ENCODE measurements around the gene NLRP4. TPM values are rescaled to one million over a fixed set of nuclear protein-coding genes. Genes with fewer than 3 reads are reported as not detected.

The NLRP4 gene
- total and polyA plus RNA-seq, 2 of the 8 experiments (the other 6 are each of a cell fraction or from before 2014, with no cell fraction given): not detected

DNA sequence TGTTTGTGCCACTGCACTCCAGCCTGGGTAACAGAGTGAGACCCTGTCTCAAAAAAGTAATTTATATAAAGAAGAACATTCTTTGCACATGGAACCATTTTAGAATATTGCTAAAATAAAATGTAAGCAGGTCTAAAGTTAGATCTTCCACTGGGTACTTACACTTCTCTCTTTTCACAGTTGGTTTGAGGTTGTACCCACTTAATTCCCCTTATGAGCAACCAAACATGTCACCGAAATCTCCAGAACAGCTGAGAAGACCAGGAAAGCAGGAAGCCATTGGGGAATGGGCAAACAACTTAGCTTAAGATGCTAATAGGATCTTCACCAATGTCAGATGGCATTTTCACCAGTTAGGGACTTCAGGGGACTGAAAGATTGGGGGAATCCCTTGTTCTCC is 18.8 kb downstream of the NLRP4 start (continued):
- TF ChIP-seq PHF8 (conservative IDR thresholded peaks at IDR 0.05; ENCODE audit: low read depth, low read length) (no peak), RFX5 (IDR thresholded peaks at IDR 0.05; ENCODE audit: borderline replicate concordance, low read depth, low read length) (no peak), TAF1 (IDR thresholded peaks at IDR 0.05; ENCODE audit: low read depth, low read length) (no peak), CHD2 (IDR thresholded peaks at IDR 0.05; ENCODE audit: low read length) (no peak)

Data from H1 (cell line).